ENCODE measurements around the gene NCOA1. TPM values are rescaled to one million over a fixed set of nuclear protein-coding genes. Genes with fewer than 3 reads are reported as not detected.

Gene NCOA1
- total and polyA plus RNA-seq, 7 donors, result 12.8 to 78.1 (median 44.2) TPM

Other genes starting within 250 kb of the NCOA1 start
- gene ITSN2, start 130.7 kb upstream of the NCOA1 start, total RNA-seq, result 10 to 100 TPM; 33.5 to 71.7 (median 39.9) TPM
- 10 to 100 TPM; 12.2 to 15.0 (median 14.4) TPM for gene ITSN2, start 130.7 kb upstream of the NCOA1 start, polyA plus RNA-seq